Cerebellar cortex (tissue), 1 donor: ENCODE results near the gene CHRM1.
A peak's percentile ranks its signal among the peaks of the same experiment; 100 is the strongest.

Experiments
- DNase-seq: peaks from one replicate; pipeline ENCODE4 v3.0.0-alpha.2; 2015; ENCODE audit warnings: low spot score

CHRM1 gene

GRCh38 chr11:62905296-62905695, 15.9 kb downstream of the CHRM1 start:
- no peak for DNase-seq

- DNase-seq, result no peak
These were observed 18.2 kb downstream of the CHRM1 start for GRCh38 chr11:62902932-62903331.

DNA sequence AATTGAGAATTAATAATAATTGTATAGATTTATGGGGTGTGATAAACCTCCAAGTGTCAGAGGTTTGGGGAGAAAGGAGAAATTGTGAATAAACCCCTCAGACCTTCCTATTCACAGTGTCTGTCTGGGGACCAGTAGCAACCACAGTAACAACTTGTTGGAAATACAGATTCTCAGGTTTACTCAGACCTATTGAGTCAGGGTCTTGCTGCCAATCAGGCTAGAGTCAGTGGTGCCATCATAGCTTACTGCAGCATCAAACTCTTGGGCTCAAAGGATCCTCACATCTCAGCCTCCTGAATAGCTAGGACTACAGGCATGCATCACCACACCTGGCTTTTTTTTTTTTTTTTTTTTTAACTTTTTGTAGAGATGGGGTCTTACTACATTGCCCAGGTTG, 23.1 kb downstream of the CHRM1 start:
- DNase-seq, result no peak

DNA sequence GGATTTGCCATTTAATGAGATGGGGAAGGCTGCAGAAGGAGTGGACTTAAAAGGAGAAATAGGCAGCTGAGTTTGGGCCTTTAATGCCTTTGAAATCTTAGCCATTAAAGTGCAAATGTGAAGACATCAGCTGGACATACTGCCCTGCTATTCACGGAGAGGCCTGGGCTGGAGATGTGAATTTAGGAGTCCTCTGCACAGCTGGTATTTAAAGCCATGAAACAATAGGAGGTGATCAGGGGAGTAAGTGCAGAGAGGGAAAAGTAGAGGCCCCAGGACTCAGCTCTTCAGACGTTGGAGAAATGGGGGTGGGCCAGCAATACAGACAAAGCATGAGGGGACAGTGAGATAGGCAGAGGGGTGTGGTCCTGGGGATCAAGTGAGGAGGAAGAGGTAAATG, 23.9 kb downstream of the CHRM1 start:
- DNase-seq, result no peak

DNA sequence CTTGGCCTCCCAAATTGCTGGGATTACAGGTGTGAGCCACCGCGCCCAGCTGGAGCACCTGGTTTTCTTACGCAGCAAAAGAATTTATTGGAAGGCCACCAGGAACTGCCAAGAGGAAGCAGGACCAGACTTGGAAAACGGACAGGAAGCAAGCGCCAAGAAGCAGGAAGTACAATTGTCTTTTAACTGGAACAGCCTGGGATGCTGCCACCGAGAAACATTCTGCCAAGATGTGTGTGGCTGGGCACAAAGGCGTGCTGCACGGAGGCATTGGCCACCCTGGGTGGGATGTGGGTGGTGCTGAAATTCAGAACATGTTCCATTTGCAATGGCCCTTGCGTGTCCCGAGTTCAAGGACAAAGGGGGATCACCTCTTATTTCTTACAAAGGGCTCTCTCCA, 25.1 kb downstream of the CHRM1 start:
- no peak for DNase-seq

DNA sequence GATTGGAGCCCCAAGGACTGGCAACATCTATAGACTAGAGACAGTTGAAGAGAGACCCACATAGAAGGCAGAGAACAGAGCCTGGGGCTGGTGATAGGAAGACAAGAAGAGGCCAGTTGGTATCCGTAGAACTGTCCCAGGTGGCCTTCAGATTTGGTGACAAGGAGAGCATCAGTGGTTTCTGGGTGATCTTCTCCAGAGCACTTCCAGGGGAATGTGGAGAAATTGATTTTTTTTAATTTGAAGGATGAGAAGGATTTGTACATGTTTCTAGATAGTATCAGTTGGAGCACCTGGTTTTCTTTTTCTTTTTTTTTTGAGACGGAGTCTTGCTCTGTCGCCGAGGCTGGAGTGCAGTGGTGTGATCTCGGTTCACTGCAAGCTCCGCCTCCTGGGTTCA, 25.7 kb downstream of the CHRM1 start:
- DNase-seq, result no peak

GRCh38 chr11:62892077-62892922, 28.9 kb downstream of the CHRM1 start:
- no peak for DNase-seq

DNA sequence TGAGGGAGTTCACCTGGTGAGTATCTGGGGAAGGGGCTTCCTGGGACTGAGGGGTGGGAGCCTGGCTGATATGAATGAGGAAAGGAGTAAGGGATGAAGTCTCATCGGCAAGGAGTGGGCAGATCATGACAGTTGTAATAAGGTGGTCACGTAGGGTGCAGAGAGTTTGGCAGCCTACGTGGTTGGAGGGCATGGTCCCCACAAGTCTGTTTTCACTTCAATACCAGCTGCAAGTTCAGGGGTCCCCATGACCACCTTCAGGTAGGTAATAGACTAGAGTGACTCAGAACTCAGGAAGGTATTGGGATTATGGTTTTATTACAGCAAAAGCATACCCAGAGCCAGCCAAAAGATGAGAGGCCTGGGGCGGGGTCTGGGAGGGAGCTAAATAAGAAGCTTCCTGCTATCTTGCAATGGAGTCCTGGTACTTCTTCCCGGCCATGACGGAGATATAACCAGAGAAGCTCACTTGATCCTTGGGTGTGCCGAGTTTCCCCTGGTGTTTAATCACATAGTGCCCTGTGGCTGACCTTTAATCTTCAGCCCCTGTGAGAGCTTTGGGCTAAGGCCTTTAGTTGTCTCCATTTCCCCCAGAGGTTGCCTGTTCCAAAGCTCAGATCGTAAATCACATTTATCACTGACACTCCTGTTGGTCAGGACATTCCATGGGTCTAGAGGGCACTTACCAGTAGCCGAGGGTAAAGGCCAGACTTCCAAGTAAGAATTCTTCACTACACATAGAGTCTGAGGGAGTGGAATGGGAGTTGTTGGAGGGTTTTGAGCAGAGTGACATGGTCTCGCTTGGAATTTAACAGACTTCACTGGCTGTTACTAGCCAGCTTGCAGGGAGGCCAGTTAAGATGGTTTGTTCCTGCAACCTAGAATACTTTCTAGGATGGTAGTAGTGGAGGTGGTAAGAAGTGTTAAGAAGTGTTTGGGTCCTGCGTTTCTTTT, 31.4 kb downstream of the CHRM1 start:
- DNase-seq, result peak; percentile 86

DNA sequence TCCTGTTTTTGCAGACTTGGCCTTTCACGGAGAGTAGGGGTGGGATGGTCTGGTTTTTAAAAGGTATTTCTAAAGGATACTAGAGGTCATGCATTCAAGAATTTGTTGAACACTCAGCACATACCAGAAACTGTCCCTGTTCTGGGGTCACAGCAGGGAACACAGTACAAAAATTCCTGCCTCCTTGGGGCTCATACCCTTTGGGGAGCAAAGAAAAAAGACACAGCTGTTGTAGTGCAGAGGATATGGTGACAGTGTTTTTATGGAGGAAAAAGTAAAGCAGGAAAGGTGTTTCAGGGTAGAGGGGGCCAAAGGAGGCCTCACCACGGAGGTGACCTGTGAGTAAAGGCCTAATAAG, 32.1 kb downstream of the CHRM1 start:
- DNase-seq, result peak; percentile 27

- DNase-seq, result no peak
These were observed 32.8 kb downstream of the CHRM1 start for GRCh38 chr11:62888406-62888805.

DNA sequence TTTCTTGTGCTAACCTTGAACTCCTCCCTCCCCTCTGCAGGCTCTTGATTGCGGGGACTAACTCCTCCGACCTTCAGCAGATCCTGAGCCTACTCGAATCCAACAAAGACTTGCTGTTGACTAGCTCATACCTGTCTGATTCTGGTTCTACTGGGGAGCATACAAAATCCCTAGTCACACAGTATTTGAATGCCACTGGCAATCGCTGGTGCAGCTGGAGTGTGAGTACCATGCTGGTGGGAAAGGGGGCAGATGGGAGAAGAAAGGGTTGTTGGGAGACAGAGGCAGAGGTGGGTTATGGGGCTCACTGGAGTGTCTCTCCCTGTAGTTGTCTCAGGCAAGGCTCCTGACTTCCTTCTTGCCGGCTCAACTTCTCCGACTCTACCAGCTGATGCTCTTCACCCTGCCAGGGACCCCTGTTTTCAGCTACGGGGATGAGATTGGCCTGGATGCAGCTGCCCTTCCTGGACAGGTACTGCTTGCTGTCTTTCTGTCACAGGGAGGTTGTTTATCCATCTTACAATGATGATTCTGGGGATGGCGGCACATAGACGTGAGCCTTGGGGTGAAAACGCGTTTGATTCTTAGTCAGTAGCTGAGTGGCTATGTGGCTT, 35.9 kb downstream of the CHRM1 start:
- no peak for DNase-seq

- DNase-seq, result no peak
These were observed 37.5 kb downstream of the CHRM1 start for GRCh38 chr11:62883673-62884072.

DNA sequence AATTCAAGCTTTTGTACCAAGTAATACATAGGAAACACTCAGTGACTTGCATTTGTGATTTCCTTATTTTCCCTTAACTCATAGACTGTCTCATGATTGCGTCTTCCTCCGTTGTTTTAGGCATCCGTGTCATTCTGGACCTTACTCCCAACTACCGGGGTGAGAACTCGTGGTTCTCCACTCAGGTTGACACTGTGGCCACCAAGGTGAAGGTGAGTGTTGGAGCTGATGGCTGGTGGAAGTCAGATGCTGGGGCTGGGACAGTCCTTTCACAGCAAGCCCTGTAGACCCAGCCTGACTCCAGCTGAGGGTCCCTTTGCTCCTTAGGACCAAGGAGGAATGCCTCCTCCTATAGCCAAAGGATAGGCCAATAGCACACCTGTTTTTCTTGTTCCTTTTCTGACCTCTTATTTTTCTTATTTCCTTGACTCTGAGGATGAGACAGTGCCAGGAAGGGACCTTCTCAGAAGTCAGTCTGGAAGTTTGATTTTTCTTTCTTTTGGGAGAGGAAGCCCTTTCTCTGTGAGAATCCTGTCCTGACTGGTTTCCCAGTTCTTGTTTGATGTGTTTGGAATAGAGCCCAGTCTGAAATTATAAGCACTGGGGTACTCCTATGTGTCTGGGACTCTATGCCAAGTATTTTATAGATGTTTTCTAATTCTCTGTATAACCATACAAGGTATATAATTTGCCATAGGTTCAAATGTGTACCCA, 38.2 kb downstream of the CHRM1 start:
- no peak for DNase-seq

- DNase-seq, result no peak
These were observed 38.8 kb downstream of the CHRM1 start for GRCh38 chr11:62882431-62882749.

DNA sequence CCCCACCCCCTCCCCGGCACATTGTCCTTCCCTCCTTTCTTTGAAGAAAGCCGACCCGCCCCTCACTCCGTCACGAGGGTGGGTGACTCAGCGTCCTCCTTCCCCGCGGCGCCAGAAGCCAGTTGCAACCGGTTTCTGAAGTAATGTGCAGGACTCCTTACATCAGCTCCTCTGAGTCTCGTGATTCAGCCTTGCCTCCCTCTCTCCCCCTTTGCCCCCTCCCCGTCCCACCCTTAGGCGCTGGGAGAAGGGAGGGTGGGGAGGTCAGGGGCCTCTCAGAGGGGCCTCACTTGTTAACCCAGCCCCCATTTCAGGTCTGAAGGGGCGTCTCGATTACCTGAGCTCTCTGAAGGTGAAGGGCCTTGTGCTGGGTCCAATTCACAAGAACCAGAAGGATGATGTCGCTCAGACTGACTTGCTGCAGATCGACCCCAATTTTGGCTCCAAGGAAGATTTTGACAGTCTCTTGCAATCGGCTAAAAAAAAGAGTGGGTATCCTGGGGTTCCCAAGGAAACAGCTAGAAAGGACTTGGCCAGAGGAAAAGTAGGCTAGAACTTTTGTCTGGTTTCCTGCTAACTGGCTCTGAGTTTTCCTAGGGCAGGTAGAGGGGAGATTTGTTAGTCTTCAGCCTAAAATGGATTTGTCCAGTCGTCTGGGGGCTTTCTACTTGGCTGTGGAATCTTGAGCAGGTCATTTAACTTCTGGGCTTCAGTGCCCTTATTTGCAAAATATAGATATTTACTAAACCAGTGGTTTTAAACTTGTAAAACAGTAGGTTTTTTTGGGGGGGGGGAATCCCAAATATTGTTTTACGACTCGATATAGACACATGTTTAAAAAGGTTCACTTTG, 39.4 kb downstream of the CHRM1 start:
- DNase-seq, result peak; percentile 86

- DNase-seq, result peak; percentile 85
These were observed 40.2 kb downstream of the CHRM1 start, which contains the start of gene SLC3A2 for GRCh38 chr11:62880803-62881578. SLC3A2 (plus strand) TSS chr11:62880896; CDS start chr11:62881024, 128 bp downstream.

DNA sequence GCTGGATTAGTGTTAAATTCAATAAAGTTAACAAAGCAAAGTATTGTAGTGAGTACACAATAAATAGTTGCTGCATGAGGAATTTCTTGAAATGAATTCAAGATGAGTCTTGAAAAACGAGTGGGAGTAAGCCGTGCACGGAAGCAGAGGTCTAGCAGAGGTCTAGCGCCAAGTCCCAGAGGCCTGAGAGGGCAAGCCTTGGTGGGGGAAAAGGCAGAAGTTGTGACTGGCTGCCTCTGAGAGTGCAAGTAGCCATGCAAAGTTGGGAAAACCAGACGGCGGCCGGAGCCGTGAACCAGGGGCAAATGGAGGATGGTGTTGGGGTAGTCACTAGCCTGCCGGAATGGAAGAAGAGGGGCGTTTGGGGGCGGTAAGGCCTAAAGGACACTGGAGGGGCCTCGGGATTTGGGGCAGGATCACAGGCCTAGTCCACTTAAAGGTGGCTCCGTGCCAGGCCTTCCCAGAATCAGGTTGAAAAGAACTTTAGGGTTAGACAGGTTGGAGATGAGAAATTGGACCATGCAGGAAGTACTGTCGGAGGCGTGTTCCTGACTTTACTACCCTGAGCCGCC, 40.8 kb downstream of the CHRM1 start:
- DNase-seq, result no peak

DNA sequence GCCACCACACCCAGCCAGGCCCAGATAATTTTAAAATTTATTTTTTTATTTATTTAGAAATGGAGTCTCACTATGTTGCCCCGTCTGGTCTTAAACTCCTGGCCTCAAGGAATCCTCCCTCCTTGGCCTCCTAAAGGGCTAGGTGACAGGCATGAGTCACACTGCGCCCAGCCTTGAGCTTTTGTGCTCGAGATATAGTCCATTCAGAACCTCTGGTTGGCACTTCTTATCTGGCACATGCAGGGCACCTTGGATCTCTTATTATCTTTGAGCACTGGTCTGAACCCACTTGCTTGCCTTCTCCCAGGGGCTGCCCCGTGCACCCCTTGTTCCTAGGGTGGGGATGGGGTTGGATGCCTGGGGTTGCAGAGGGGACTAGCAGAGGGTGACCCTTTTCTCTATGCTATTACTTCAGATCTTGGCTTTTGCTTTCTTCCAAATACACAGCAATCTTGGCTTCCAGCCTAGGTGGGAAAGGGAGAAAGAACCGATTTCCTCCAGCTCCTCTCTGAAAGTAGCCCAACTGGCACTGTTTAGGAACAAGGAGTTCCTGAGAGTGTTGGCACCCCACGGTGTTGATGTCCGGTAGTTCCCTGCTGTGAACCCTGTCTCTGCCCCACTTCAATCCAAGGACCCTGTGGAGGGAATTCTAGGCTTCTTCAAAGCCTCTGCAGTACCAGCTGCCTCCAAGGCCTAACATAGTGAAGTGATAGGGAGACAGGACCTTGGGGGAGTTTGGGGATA, 41.8 kb downstream of the CHRM1 start:
- no peak for DNase-seq

DNA sequence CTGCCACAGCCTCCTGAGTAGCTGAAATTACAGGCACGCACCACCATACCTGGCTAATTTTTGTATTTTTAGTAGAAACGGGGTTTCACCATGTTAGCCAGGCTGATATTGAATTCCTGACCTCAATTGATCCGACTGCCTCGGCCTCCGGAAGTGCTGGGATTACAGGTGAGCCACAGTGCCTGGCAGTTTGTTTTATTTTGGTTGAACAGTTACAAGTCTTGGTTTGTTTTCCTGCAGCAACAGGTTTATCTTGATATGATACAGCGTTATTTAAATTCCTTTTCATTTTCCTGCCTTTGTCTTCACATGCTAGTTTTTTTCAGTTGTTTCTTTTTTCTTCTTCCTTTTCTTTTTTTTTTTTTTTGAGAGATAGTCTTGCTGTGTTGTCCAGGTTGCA, 44.5 kb downstream of the CHRM1 start:
- DNase-seq, result no peak
